Measurements from ENCODE around the gene DAAM2. TPM values are rescaled to one million over a fixed set of nuclear protein-coding genes. Genes with fewer than 3 reads are reported as not detected.

DAAM2 gene
- total RNA-seq, 4 donors from 2014 or later = 25.9 to 84.0 (median 48.5) TPM

DNA sequence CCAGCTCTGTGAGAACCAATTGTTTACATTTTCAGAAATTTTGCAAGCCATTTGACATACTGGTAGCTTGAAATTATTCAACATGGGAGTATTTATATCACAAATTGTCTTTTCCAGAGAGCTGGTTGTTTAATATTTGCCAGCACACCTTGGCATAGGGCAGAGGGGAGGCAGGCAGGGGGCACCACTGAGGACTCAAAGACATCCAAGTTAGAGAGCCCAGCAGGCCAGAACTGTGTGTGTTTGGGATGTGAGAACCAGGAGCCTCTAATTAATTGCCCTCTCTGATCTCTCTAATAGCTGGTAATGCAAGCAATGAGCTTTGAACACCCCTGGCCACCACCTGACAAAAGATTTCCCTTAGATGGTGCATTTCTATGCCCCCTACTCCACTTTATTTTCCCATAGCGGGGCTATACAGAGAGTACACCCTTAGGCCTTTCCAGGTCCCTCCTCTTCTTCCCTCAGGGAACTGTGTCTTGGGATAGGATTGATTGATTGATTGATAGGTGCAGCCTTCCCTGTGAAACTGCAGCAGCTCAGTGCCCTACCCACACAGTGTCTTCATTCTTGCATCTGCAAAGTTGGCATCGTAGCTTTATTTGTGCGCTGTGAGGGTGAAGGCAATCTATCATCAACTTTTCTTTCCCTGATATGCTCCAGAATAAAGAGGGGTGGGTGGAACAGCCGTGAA lies 112.9 kb downstream of the DAAM2 start:
- no peak for TF ChIP-seq POLR2A (IDR thresholded peaks at IDR 0.05)
- TF ChIP-seq, protein P1, sequence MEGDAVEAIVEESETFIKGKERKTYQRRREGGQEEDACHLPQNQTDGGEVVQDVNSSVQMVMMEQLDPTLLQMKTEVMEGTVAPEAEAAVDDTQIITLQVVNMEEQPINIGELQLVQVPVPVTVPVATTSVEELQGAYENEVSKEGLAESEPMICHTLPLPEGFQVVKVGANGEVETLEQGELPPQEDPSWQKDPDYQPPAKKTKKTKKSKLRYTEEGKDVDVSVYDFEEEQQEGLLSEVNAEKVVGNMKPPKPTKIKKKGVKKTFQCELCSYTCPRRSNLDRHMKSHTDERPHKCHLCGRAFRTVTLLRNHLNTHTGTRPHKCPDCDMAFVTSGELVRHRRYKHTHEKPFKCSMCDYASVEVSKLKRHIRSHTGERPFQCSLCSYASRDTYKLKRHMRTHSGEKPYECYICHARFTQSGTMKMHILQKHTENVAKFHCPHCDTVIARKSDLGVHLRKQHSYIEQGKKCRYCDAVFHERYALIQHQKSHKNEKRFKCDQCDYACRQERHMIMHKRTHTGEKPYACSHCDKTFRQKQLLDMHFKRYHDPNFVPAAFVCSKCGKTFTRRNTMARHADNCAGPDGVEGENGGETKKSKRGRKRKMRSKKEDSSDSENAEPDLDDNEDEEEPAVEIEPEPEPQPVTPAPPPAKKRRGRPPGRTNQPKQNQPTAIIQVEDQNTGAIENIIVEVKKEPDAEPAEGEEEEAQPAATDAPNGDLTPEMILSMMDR (IDR thresholded peaks at IDR 0.05 in 4 of 5, conservative IDR thresholded peaks at IDR 0.05 in 1 of 5) = peak in 1 of 5 experiments; percentile 5
- DNase-seq = no peak
- Histone ChIP-seq H3K27ac (peak overlapping the region in 1 of 4 donors; percentile 5), H3K9me3 (no peaks in the 10 kb centered on the region), H3K4me1 (no peaks in the 10 kb centered on the region), H3K27me3 (no peaks in the 10 kb centered on the region), H3K36me3 (peaks cover 0 to 41% of the 10 kb centered on the region in 2 donors), H3K4me3 (no peak overlapping the region)
- in situ Hi-C loops (cut with MboI; ENCODE audit: low sequenced_read_pairs in 4 of 4) = no loop called here
- no peak for ATAC-seq
- intact Hi-C loops (cut with DNase I; ENCODE audit: low total_unique reads) = no loop called here

DNA sequence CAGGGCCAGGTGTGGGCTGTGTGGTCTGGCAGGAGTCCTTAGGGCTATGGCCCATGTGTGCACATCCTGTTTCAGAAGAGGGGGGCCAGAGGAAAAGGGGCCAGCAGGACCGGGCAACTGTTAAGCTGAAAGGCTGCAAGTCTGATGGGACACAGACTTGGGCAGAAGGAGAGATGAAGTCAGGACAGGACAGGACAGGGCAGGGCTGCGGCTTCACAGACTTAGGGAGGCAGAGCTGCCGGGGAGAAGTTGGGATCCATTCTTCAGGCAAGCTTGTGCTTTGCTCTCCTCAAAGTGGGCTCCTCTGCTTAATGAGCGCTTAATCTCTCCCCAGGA lies 113.4 kb downstream of the DAAM2 start:
- no peak for DNase-seq

DNA sequence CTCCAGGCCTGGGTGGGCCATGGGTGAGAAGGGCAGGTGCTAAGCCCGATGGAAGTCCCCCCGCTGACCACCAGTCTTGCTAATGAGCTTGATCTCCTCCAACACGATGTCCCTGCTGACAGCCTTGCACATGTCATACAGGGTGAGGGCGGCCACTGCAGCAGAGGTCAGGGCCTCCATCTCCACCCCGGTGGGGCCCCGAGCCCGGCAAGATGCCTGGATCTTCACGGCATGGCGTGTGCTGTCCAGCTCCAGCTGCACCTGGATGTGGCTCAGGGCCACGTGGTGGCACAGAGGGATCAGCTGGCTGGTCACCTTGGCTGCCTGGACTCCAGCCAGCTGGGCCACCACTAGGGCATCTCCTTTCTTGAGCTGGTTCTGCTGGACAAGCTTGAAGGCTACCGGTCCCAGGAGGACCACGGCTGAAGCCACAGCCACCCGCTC lies 114.2 kb downstream of the DAAM2 start:
- in situ Hi-C loops (cut with MboI; ENCODE audit: low sequenced_read_pairs in 4 of 4) = no loop called here

More for the DNA sequence above, 113.4 kb downstream of the DAAM2 start:
- no peak overlapping the region for H3K4me3 ChIP-seq
- no peaks in the 10 kb centered on the region for H3K9me3 ChIP-seq
- ATAC-seq = no peak
- no peaks in the 10 kb centered on the region for H3K27me3 ChIP-seq
- H3K27ac ChIP-seq = peak overlapping the region in 2 of 4 donors; percentile 4 to 5
- intact Hi-C loops (cut with DNase I; ENCODE audit: low total_unique reads) = no loop called here
- H3K36me3 ChIP-seq = peaks cover 0 to 46% of the 10 kb centered on the region in 2 donors
- TF ChIP-seq, protein P1 (IDR thresholded peaks at IDR 0.05 in 4 of 5, conservative IDR thresholded peaks at IDR 0.05 in 1 of 5) = no peak
- no peak for TF ChIP-seq POLR2A (IDR thresholded peaks at IDR 0.05)
- in situ Hi-C loops (cut with MboI; ENCODE audit: low sequenced_read_pairs in 4 of 4) = no loop called here
- H3K4me1 ChIP-seq = no peaks in the 10 kb centered on the region

DNA sequence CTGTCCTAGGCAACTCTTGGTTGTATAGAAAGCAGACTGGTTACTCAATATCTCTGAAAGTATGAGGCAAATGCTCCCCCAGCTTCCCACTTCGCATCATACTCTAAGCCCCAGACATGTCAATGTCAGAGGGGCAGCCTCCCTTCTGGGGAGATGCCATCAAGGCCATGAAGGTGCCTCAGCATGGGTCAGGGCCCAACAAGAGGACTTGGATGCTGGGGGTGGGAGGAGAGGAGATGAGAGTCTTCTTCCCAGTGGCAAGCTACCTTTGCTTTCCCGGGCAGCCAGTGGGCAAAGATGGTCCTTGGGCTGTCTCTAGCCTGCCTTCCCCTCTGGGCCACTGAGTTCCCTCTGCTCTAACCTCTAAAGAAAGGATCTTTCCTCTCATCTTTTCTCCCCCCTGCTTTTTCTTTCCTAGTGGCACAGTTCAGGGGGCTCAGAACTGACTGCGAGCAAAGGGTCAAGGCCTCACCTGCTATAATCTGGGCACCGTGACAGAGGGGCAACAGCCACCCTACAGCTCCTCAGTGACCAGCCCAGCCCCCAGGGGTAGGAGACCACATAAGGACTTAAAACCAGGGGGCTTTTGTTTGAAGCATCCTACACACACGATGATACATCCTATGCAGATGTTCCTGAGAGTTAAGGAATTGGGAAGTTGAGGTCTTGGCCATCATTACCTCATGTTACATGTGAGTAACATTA lies 115.8 kb downstream of the DAAM2 start:
- H3K36me3 ChIP-seq = peaks cover 0 to 68% of the 10 kb centered on the region in 2 donors
- no peak overlapping the region for H3K4me3 ChIP-seq
- ATAC-seq (no peak), DNase-seq (no peak)
- no peaks in the 10 kb centered on the region for H3K27me3 ChIP-seq
- no peak overlapping the region for H3K27ac ChIP-seq
- no peaks in the 10 kb centered on the region for H3K9me3 ChIP-seq
- intact Hi-C loops (cut with DNase I; ENCODE audit: low total_unique reads) = no loop called here
- H3K4me1 ChIP-seq = no peaks in the 10 kb centered on the region
- TF ChIP-seq, protein P1 (IDR thresholded peaks at IDR 0.05 in 4 of 5, conservative IDR thresholded peaks at IDR 0.05 in 1 of 5) = no peak
- TF ChIP-seq POLR2A (IDR thresholded peaks at IDR 0.05) = no peak
- in situ Hi-C loops (cut with MboI; ENCODE audit: low sequenced_read_pairs in 4 of 4) = no loop called here

More for the DNA sequence above, 114.2 kb downstream of the DAAM2 start:
- Histone ChIP-seq H3K36me3 (peaks cover 0 to 51% of the 10 kb centered on the region in 2 donors), H3K9me3 (no peaks in the 10 kb centered on the region), H3K27ac (peak overlapping the region in 2 of 4 donors; percentile 4 to 5), H3K4me1 (no peaks in the 10 kb centered on the region), H3K4me3 (no peak overlapping the region), H3K27me3 (no peaks in the 10 kb centered on the region)
- peak in 1 of 2 donors; percentile 4 for ATAC-seq
- intact Hi-C loops (cut with DNase I; ENCODE audit: low total_unique reads) = no loop called here
- DNase-seq = no peak
- no peak for TF ChIP-seq POLR2A (IDR thresholded peaks at IDR 0.05)
- TF ChIP-seq, protein P1 (IDR thresholded peaks at IDR 0.05 in 4 of 5, conservative IDR thresholded peaks at IDR 0.05 in 1 of 5) = no peak

Data from gastrocnemius medialis (tissue), 4 donors.